ENCODE data around the gene DNAH6. TPM values are rescaled to one million over a fixed set of nuclear protein-coding genes. Genes with fewer than 3 reads are reported as not detected.

DNAH6 gene
- total and polyA plus RNA-seq, 2 of the 13 experiments (the other 11 are each of a cell fraction or from before 2014, with no cell fraction given): 0.01 TPM; not detected in 1

DNA sequence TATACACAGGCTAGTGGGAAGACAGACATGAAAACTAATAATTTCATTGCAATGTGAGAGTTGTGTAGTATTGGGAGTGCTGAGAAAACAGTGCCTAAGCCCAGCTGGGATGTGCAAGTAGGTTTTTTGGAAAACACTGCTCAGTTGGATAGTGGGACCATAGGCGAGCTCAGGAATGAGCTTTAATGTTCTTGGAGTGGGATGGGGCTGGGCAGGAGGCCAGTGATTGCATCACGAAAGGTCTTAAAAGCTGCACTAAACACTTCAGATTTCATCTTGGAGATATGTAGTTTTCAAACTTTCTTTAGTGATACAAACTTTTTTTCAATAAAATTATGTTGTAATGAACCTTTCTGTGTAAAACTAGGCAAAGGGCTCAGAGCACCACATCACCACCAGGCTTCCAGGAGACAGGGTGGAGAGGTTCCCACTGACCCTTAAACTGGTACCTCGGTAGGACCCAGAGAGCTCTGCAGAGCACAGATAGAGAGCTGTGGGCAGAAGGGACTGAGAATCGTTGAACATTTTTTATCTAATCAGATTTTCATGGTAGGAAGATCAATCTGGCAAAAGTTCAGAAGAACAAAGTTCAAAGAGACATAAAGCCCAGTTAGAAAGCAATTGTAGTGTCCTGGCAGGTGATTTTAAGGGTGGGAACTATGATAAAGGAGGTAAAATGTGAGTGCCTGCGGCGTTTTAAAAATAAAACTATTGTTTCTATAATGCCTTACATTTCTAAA, 188.4 kb downstream of the DNAH6 start:
- Histone ChIP-seq H3K4me2 (ENCODE audit: low read depth, low read length) (no peak overlapping the region), H3K27ac (ENCODE audit: extremely low read length, insufficient read depth, low read length) (no peak overlapping the region), H3K9me3 (ENCODE audit: low read length) (0 out of 2 replicates have a peak, but pooled peaks cover 6% of the 10 kb centered on the region), H3K79me2 (ENCODE audit: insufficient read depth, low read length) (no peaks in the 10 kb centered on the region), H3K4me1 (ENCODE audit: insufficient read depth, low read length) (no peaks in the 10 kb centered on the region), H3K9ac (ENCODE audit: insufficient read depth, low read depth, low read length) (no peak overlapping the region), H4K20me1 (ENCODE audit: insufficient read depth, low read length) (no peaks in the 10 kb centered on the region), H3K4me3 (replicated peaks in 1 of 3; ENCODE audit: insufficient read depth in 1 of 3, low read depth in 2 of 3, low read length in 3 of 3) (no peak overlapping the region), H2AFZ (ENCODE audit: low read length) (no peak overlapping the region), H3K36me3 (replicated peaks in 1 of 2; ENCODE audit: control insufficient read depth in 1 of 2, insufficient read depth in 2 of 2, low read length in 2 of 2) (no peaks in the 10 kb centered on the region), H3K27me3 (ENCODE audit: control insufficient read depth in 1 of 2, insufficient read depth in 2 of 2, low read length in 2 of 2) (no peaks in the 10 kb centered on the region)
- ChIA-PET CTCF (ENCODE audit: low intra/inter-chr PET ratio, low total read pairs) (no interaction called here), POLR2A (no interaction called here)
- 13% methylated on average over 6 of the region's 6 CpGs for WGBS (ENCODE audit: low lambda C conversion rate)
- no peak for DNase-seq (ENCODE audit: low spot score)
- intact Hi-C loops (cut with micrococcal nuclease; ENCODE audit: unreplicated experiment) (no loop called here), in situ Hi-C loops (cut with HindIII; ENCODE audit: extremely low pct_ligation_motif_present, low pct_unique_long_range_greater_than_20kb) (no loop called here)
- no peak for ATAC-seq
- BruUV-seq (replicated peaks): no TSS peak
- FAIRE-seq: no peak
- no peak for TF ChIP-seq ZMAT3 (CRISPR knock-in tag; conservative IDR thresholded peaks at IDR 0.05)
- TF ChIP-seq, protein P1, sequence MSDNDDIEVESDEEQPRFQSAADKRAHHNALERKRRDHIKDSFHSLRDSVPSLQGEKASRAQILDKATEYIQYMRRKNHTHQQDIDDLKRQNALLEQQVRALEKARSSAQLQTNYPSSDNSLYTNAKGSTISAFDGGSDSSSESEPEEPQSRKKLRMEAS (IDR thresholded peaks at IDR 0.05): no peak
- TF ChIP-seq, protein P2, sequence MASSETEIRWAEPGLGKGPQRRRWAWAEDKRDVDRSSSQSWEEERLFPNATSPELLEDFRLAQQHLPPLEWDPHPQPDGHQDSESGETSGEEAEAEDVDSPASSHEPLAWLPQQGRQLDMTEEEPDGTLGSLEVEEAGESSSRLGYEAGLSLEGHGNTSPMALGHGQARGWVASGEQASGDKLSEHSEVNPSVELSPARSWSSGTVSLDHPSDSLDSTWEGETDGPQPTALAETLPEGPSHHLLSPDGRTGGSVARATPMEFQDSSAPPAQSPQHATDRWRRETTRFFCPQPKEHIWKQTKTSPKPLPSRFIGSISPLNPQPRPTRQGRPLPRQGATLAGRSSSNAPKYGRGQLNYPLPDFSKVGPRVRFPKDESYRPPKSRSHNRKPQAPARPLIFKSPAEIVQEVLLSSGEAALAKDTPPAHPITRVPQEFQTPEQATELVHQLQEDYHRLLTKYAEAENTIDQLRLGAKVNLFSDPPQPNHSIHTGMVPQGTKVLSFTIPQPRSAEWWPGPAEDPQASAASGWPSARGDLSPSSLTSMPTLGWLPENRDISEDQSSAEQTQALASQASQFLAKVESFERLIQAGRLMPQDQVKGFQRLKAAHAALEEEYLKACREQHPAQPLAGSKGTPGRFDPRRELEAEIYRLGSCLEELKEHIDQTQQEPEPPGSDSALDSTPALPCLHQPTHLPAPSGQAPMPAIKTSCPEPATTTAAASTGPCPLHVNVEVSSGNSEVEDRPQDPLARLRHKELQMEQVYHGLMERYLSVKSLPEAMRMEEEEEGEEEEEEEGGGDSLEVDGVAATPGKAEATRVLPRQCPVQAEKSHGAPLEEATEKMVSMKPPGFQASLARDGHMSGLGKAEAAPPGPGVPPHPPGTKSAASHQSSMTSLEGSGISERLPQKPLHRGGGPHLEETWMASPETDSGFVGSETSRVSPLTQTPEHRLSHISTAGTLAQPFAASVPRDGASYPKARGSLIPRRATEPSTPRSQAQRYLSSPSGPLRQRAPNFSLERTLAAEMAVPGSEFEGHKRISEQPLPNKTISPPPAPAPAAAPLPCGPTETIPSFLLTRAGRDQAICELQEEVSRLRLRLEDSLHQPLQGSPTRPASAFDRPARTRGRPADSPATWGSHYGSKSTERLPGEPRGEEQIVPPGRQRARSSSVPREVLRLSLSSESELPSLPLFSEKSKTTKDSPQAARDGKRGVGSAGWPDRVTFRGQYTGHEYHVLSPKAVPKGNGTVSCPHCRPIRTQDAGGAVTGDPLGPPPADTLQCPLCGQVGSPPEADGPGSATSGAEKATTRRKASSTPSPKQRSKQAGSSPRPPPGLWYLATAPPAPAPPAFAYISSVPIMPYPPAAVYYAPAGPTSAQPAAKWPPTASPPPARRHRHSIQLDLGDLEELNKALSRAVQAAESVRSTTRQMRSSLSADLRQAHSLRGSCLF (CRISPR knock-in tag; IDR thresholded peaks at IDR 0.05; ENCODE audit: borderline replicate concordance): no peak
- TF ChIP-seq PAF1 (CRISPR knock-in tag; IDR thresholded peaks at IDR 0.05): no peak
- TF ChIP-seq, protein P3, sequence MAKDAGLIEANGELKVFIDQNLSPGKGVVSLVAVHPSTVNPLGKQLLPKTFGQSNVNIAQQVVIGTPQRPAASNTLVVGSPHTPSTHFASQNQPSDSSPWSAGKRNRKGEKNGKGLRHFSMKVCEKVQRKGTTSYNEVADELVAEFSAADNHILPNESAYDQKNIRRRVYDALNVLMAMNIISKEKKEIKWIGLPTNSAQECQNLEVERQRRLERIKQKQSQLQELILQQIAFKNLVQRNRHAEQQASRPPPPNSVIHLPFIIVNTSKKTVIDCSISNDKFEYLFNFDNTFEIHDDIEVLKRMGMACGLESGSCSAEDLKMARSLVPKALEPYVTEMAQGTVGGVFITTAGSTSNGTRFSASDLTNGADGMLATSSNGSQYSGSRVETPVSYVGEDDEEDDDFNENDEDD (CRISPR knock-in tag; IDR thresholded peaks at IDR 0.05; ENCODE audit: borderline replicate concordance): no peak
- TF ChIP-seq NCOA2 (CRISPR knock-in tag; IDR thresholded peaks at IDR 0.05): no peak
- TF ChIP-seq, protein P4, sequence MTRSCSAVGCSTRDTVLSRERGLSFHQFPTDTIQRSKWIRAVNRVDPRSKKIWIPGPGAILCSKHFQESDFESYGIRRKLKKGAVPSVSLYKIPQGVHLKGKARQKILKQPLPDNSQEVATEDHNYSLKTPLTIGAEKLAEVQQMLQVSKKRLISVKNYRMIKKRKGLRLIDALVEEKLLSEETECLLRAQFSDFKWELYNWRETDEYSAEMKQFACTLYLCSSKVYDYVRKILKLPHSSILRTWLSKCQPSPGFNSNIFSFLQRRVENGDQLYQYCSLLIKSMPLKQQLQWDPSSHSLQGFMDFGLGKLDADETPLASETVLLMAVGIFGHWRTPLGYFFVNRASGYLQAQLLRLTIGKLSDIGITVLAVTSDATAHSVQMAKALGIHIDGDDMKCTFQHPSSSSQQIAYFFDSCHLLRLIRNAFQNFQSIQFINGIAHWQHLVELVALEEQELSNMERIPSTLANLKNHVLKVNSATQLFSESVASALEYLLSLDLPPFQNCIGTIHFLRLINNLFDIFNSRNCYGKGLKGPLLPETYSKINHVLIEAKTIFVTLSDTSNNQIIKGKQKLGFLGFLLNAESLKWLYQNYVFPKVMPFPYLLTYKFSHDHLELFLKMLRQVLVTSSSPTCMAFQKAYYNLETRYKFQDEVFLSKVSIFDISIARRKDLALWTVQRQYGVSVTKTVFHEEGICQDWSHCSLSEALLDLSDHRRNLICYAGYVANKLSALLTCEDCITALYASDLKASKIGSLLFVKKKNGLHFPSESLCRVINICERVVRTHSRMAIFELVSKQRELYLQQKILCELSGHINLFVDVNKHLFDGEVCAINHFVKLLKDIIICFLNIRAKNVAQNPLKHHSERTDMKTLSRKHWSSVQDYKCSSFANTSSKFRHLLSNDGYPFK (CRISPR knock-in tag; IDR thresholded peaks at IDR 0.05; ENCODE audit: borderline replicate concordance): no peak
- TF ChIP-seq, protein P5, sequence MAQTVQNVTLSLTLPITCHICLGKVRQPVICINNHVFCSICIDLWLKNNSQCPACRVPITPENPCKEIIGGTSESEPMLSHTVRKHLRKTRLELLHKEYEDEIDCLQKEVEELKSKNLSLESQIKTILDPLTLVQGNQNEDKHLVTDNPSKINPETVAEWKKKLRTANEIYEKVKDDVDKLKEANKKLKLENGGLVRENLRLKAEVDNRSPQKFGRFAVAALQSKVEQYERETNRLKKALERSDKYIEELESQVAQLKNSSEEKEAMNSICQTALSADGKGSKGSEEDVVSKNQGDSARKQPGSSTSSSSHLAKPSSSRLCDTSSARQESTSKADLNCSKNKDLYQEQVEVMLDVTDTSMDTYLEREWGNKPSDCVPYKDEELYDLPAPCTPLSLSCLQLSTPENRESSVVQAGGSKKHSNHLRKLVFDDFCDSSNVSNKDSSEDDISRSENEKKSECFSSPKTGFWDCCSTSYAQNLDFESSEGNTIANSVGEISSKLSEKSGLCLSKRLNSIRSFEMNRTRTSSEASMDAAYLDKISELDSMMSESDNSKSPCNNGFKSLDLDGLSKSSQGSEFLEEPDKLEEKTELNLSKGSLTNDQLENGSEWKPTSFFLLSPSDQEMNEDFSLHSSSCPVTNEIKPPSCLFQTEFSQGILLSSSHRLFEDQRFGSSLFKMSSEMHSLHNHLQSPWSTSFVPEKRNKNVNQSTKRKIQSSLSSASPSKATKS (CRISPR knock-in tag; IDR thresholded peaks at IDR 0.05): no peak
- TF ChIP-seq, protein P6, sequence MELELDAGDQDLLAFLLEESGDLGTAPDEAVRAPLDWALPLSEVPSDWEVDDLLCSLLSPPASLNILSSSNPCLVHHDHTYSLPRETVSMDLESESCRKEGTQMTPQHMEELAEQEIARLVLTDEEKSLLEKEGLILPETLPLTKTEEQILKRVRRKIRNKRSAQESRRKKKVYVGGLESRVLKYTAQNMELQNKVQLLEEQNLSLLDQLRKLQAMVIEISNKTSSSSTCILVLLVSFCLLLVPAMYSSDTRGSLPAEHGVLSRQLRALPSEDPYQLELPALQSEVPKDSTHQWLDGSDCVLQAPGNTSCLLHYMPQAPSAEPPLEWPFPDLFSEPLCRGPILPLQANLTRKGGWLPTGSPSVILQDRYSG (CRISPR knock-in tag; IDR thresholded peaks at IDR 0.05): no peak
- TF ChIP-seq NRL (CRISPR knock-in tag; IDR thresholded peaks at IDR 0.05; ENCODE audit: borderline replicate concordance): no peak
- no peak for TF ChIP-seq RFXANK (CRISPR knock-in tag; IDR thresholded peaks at IDR 0.05)
